HL-60/S4 (cell line): ENCODE measurements around the gene ALPP.

Experiments used
- in situ Hi-C: fragments of 300-500 bp; cut with MboI; formaldehyde crosslinking; loops from 2 replicates; pipeline ENCODE4 v1.14.3; 2022; ENCODE audit warnings: low sequenced_read_pairs

ALPP gene

GRCh38 chr2:232340171-232340935 is 38.2 kb upstream of the ALPP start:
- in situ Hi-C loops: no loop called here

GRCh38 chr2:232341061-232341738 is 37.4 kb upstream of the ALPP start:
- in situ Hi-C loops: no loop called here

- in situ Hi-C loops: no loop called here
Measured at GRCh38 chr2:232341739-232342126, 36.8 kb upstream of the ALPP start.

GRCh38 chr2:232342635-232343565 is 35.7 kb upstream of the ALPP start:
- in situ Hi-C loops: no loop called here

GRCh38 chr2:232343821-232344220 is 34.7 kb upstream of the ALPP start:
- in situ Hi-C loops: no loop called here

GRCh38 chr2:232345251-232345650 is 33.3 kb upstream of the ALPP start:
- in situ Hi-C loops: no loop called here

GRCh38 chr2:232347369-232347768 is 31.2 kb upstream of the ALPP start:
- in situ Hi-C loops: no loop called here

GRCh38 chr2:232348936-232349335 is 29.6 kb upstream of the ALPP start:
- in situ Hi-C loops: no loop called here

GRCh38 chr2:232349546-232349945 is 29.0 kb upstream of the ALPP start:
- in situ Hi-C loops: no loop called here

GRCh38 chr2:232349946-232350635 is 28.5 kb upstream of the ALPP start:
- in situ Hi-C loops: no loop called here

GRCh38 chr2:232350804-232351685 is 27.5 kb upstream of the ALPP start:
- in situ Hi-C loops: no loop called here

- in situ Hi-C loops: no loop called here
Measured at GRCh38 chr2:232351686-232352510, 26.7 kb upstream of the ALPP start.

GRCh38 chr2:232352511-232353091 is 25.9 kb upstream of the ALPP start:
- in situ Hi-C loops: no loop called here

- in situ Hi-C loops: no loop called here
Measured at GRCh38 chr2:232353096-232353495, 25.5 kb upstream of the ALPP start.

- in situ Hi-C loops: no loop called here
Measured at GRCh38 chr2:232353660-232354059, 24.9 kb upstream of the ALPP start.

GRCh38 chr2:232354069-232354468 is 24.5 kb upstream of the ALPP start:
- in situ Hi-C loops: no loop called here

- in situ Hi-C loops: no loop called here
Measured at GRCh38 chr2:232361646-232362045, 16.9 kb upstream of the ALPP start.

- in situ Hi-C loops: no loop called here
Measured at GRCh38 chr2:232362174-232362900, 16.2 kb upstream of the ALPP start.
